ENCODE measurements around the gene AP5S1. TPM values are rescaled to one million over a fixed set of nuclear protein-coding genes. Genes with fewer than 3 reads are reported as not detected.
A peak's percentile ranks its signal among the peaks of the same experiment; 100 is the strongest.

Gene AP5S1
- total and polyA plus RNA-seq, 9 of the 15 experiments (the other 6 are each of a cell fraction or from before 2014, with no cell fraction given) = 2.6 to 8.8 (median 4.4) TPM

- TF ChIP-seq CEBPG (CRISPR knock-in tag; IDR thresholded peaks at IDR 0.05) (peak; percentile 45; the same call in 1 of the 2 replicates), CEBPG (tag; conservative IDR thresholded peaks at IDR 0.05 in 1 of 2, IDR thresholded peaks at IDR 0.05 in 1 of 2) (no peak), NR2C2 (CRISPR knock-in tag; IDR thresholded peaks at IDR 0.05) (peak; percentile 93), NR2C2 (tag; IDR thresholded peaks at IDR 0.05) (peak; percentile 98), BHLHE40 (IDR thresholded peaks at IDR 0.05; ENCODE audit: low read length) (no peak), ID3 (CRISPR knock-in tag; IDR thresholded peaks at IDR 0.05) (no peak), ID3 (tag; IDR thresholded peaks at IDR 0.05) (peak; percentile 83), CTCF (IDR thresholded peaks at IDR 0.05 in 2 of 3, conservative IDR thresholded peaks at IDR 0.05 in 1 of 3; ENCODE audit: insufficient read depth in 2 of 3, low read depth in 1 of 3, low read length in 3 of 3) (peak; percentile 84 to 93 (median 91)), C11orf30 (IDR thresholded peaks at IDR 0.05; ENCODE audit: low read depth) (peak; percentile 78), SUPT5H (IDR thresholded peaks at IDR 0.05) (peak; percentile 64; the same call in 1 of the 2 replicates), SIN3A (IDR thresholded peaks at IDR 0.05; ENCODE audit: borderline replicate concordance in 2 of 2, control insufficient read depth in 1 of 2, low read depth in 2 of 2, low read length in 2 of 2) (peak in 1 of 2 experiments; percentile 28; a peak in 1 of 4 replicates), ZBTB7A (IDR thresholded peaks at IDR 0.05; ENCODE audit: borderline replicate concordance, control insufficient read depth, low read depth, low read length) (peak; percentile 77), RBFOX2 (IDR thresholded peaks at IDR 0.05; ENCODE audit: low read depth, low read length) (peak; percentile 93), L3MBTL2 (IDR thresholded peaks at IDR 0.05) (peak; percentile 72), ZNF583 (CRISPR knock-in tag; IDR thresholded peaks at IDR 0.05) (no peak), HES1 (IDR thresholded peaks at IDR 0.05; ENCODE audit: low read depth) (no peak), ZNF766 (CRISPR knock-in tag; conservative IDR thresholded peaks at IDR 0.05) (peak; percentile 84), ZBTB26 (CRISPR knock-in tag; IDR thresholded peaks at IDR 0.05) (0 out of 2 replicates have a peak, but pooled peaks have one; percentile 39), FOXM1 (IDR thresholded peaks at IDR 0.05; ENCODE audit: low read depth) (no peak), FOXM1 (CRISPR knock-in tag; IDR thresholded peaks at IDR 0.05; ENCODE audit: low read depth) (peak; percentile 93), SNIP1 (IDR thresholded peaks at IDR 0.05; ENCODE audit: low read depth) (no peak), ZNF707 (CRISPR knock-in tag; conservative IDR thresholded peaks at IDR 0.05) (no peak), KLF10 (CRISPR knock-in tag; IDR thresholded peaks at IDR 0.05) (no peak), TAF1 (IDR thresholded peaks at IDR 0.05; ENCODE audit: control insufficient read depth, extremely low read depth, insufficient read depth, low read length, severe bottlenecking) (peak; percentile 39), ATF1 (CRISPR knock-in tag; IDR thresholded peaks at IDR 0.05) (peak; percentile 93), ATF1 (tag; IDR thresholded peaks at IDR 0.05) (peak; percentile 100)
These were observed at the start of gene AP5S1 (continued) for GRCh38 chr20:3820048-3820900.

Data from K562 (cell line).